Peyer's patch (tissue), 4 donors: ENCODE results near the gene MBTPS2.

Experiments
- POLR2A ChIP-seq, 2 donors: fragments of 450-650 bp; IDR thresholded peaks; one replicate each; pipeline ENCODE4 v1.5.1; 2017; ENCODE audit warnings: antibody characterized with exemption in 2 of 2, mild to moderate bottlenecking in 2 of 2, moderate library complexity in 2 of 2
- TF ChIP-seq, protein P1 (sequence below), 6 experiments: fragments of 450-650 bp in 4 of 6; fragments of 200-600 bp in 2 of 6; sonication (generic) in 1 of 6; IDR thresholded peaks; one replicate each; pipeline ENCODE4 v1.5.1; 2017 to 2019; ENCODE audit warnings: antibody characterized with exemption in 6 of 6, mild to moderate bottlenecking in 3 of 6, moderate library complexity in 1 of 6

DNA sequence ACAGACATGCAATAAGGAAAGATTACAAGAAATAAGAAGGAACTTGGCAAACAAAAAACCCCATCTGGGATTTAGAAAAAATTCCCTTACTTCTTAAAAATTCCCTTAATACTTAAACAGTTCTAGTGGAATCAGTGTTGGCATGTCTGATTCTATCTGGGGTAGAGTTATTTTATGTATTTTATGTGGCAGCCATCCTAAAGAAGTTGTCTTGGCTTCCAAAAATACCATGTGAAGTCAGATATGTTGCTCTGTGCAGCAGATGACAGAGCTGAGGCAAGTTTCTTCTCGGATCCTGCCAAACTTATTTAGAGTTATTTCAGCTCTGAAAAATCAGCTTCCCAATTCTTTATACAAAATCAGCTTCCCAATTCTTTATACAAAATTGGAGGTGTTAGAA, 31.1 kb downstream of the MBTPS2 start:
- TF ChIP-seq, protein P1, sequence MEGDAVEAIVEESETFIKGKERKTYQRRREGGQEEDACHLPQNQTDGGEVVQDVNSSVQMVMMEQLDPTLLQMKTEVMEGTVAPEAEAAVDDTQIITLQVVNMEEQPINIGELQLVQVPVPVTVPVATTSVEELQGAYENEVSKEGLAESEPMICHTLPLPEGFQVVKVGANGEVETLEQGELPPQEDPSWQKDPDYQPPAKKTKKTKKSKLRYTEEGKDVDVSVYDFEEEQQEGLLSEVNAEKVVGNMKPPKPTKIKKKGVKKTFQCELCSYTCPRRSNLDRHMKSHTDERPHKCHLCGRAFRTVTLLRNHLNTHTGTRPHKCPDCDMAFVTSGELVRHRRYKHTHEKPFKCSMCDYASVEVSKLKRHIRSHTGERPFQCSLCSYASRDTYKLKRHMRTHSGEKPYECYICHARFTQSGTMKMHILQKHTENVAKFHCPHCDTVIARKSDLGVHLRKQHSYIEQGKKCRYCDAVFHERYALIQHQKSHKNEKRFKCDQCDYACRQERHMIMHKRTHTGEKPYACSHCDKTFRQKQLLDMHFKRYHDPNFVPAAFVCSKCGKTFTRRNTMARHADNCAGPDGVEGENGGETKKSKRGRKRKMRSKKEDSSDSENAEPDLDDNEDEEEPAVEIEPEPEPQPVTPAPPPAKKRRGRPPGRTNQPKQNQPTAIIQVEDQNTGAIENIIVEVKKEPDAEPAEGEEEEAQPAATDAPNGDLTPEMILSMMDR (IDR thresholded peaks at IDR 0.05) = no peak
- no peak for TF ChIP-seq POLR2A (IDR thresholded peaks at IDR 0.05)
